GM12801 (cell line): ENCODE measurements around the gene ATXN1.

Source experiments
- CTCF ChIP-seq: IDR thresholded peaks from one replicate; pipeline ENCODE4 v1.5.1; 2011; ENCODE audit warnings: control low read depth; ENCODE audit not compliant: insufficient read length; ENCODE audit errors: extremely low read depth

The ATXN1 gene

GRCh38 chr6:16523606-16524379, 237.5 kb downstream of the ATXN1 start:
- no peak for TF ChIP-seq CTCF

GRCh38 chr6:16522937-16523336, 238.3 kb downstream of the ATXN1 start:
- no peak for TF ChIP-seq CTCF

GRCh38 chr6:16521528-16521927, 239.7 kb downstream of the ATXN1 start:
- no peak for TF ChIP-seq CTCF

GRCh38 chr6:16519265-16520242, 241.7 kb downstream of the ATXN1 start:
- no peak for TF ChIP-seq CTCF

GRCh38 chr6:16518265-16518664, 243.0 kb downstream of the ATXN1 start:
- TF ChIP-seq CTCF = no peak

- no peak for TF ChIP-seq CTCF
Observed at GRCh38 chr6:16514249-16514648, 247.0 kb downstream of the ATXN1 start.

GRCh38 chr6:16512544-16513290, 248.5 kb downstream of the ATXN1 start:
- no peak for TF ChIP-seq CTCF
